A549 treated with CpdA at 1 μM for 4 hours (cell line): ENCODE measurements around the gene SREK1. TPM values are rescaled to one million over a fixed set of nuclear protein-coding genes. Genes with fewer than 3 reads are reported as not detected.

Experiments used
- total RNA-seq: library from RNA; stranded (reverse); fragments of 200-300 nt; extraction: Qiagen RNA extraction; gene quantifications from 5 replicates; pipeline ENCODE4 v1.2.3, GENCODE V29; 2022; ENCODE audit warnings: low read depth

Gene SREK1
- total RNA-seq: 25.3 to 39.5 TPM (median 32.5 TPM) in 5 replicates

GRCh38 chr5:66144074-66144833, at the start of gene SREK1:
Gene SREK1 (plus strand): TSS chr5:66144300. CDS start chr5:66144377, 77 bp downstream.

Other genes with a start within 250 kb of the SREK1 start
- 20.4 to 45.2 TPM (median 24.0 TPM) in 5 replicates for gene ERBIN, start 217.7 kb upstream of the SREK1 start, total RNA-seq